Fibroblast of gingiva (primary cell): Measurements from ENCODE around the gene NPVF.

ENCODE experiments used
- DNase-seq: peaks from one replicate; pipeline ENCODE4 v3.0.0-alpha.2; 2011; ENCODE audit warnings: low read depth

NPVF gene, protein sequence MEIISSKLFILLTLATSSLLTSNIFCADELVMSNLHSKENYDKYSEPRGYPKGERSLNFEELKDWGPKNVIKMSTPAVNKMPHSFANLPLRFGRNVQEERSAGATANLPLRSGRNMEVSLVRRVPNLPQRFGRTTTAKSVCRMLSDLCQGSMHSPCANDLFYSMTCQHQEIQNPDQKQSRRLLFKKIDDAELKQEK

DNA sequence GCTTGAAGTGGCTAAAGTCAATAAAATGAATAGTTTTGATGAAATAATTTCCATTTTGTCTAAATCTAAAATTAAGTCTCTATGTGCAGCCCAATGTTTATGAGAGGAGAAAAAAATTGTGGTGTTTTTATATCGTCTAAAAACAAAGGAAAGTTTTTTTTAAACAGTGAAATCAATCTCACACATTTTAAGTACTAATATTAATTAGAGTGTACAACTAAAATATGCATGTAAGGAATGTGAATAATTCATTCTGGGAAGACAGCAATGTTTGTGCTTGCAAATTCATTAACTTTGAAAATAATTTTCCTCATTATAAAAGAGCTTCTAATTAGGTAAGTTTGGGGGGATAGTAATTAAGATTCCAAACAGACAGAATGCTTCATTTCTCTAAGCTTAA lies at the start of gene NPVF:
Gene NPVF (minus strand): TSS at position 101 of the 400 bp plus-strand sequence. CDS start 47 bp downstream, at position 54.
- no peak for DNase-seq

- DNase-seq, result no peak
Measured at GRCh38 chr7:25272265-25272664, 44.0 kb upstream of the NPVF start.

GRCh38 chr7:25263337-25263736 lies 35.1 kb upstream of the NPVF start:
- no peak for DNase-seq

GRCh38 chr7:25262586-25262985 lies 34.3 kb upstream of the NPVF start:
- no peak for DNase-seq

- no peak for DNase-seq
Measured at GRCh38 chr7:25261545-25262140, 33.4 kb upstream of the NPVF start.

DNA sequence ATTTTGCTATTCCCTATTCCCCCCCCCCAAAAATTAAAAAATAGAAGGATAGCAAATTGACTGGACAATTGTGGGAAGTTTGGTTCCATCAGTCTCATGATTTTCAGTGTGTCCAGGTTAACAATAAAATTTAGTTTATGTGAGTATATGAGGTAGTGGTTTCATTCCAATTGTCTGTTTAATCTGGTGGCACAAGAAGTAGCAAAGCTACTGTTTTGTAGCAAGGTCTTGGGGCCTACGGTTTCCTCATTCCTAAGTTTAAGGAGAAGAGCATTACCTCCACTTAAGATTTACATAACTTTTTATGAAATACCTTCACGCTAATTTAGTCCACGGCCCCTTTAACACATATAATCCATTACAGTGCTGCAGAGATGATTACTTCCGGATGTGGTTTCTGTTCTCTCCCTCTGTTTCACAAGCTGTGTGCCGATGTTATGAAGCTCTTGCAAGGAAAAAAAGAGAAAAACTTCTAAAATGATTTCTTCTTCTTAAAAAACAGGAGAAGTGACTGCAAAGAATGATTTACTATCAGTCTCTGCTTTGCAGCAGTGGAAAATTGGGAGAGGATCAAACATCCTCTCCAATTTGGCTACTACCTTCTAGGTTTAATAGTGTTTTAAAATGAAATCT lies 32.7 kb upstream of the NPVF start:
- peak; percentile 55 for DNase-seq

GRCh38 chr7:25259487-25260243 lies 31.4 kb upstream of the NPVF start:
- peak; percentile 74 for DNase-seq

- DNase-seq, result no peak
Measured at GRCh38 chr7:25256333-25256819, 28.1 kb upstream of the NPVF start.

- DNase-seq, result no peak
Measured at GRCh38 chr7:25255611-25256332, 27.5 kb upstream of the NPVF start.

- DNase-seq, result no peak
Measured at GRCh38 chr7:25254604-25255003, 26.3 kb upstream of the NPVF start.

DNA sequence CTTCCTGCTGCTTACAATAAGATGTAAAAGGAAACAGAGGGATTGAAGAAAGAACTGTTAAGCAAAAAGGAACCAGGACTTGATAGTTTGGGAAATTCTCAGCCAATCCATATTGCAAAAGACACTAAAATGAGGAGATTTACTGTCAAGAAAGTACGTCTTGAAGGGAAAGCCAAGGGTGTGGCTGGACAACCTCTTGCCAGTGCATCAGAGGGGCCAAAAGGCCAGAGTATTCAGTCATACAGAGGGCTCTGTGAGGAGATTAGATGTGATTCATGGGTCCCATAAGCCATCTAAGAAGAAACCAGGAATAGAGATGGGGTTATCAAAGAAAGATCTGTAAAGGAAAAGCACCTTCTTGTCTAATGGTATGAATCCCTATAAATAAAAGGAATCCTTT lies 25.4 kb upstream of the NPVF start:
- no peak for DNase-seq

DNA sequence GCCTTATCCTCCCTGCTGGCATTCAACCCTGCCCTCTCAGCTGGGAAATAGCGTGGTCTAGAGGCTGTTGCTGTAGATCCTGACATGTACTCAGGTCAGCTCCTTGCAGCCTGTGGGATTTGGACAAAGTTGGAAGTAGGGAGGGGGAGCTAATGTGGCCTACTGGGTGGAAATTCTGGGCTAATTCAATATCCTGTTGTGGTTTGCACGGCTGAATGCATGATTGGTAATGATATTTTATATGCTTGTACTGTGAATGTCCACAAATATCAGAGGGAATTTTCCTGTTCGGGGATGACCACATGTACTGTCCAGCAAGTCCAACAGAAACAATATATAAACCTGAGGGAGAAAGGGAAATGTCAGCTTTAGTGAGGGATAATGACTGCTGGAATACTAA lies 22.1 kb upstream of the NPVF start:
- no peak for DNase-seq

GRCh38 chr7:25249772-25250171 lies 21.5 kb upstream of the NPVF start:
- DNase-seq, result no peak

GRCh38 chr7:25246306-25246705 lies 18.0 kb upstream of the NPVF start:
- DNase-seq, result no peak

DNA sequence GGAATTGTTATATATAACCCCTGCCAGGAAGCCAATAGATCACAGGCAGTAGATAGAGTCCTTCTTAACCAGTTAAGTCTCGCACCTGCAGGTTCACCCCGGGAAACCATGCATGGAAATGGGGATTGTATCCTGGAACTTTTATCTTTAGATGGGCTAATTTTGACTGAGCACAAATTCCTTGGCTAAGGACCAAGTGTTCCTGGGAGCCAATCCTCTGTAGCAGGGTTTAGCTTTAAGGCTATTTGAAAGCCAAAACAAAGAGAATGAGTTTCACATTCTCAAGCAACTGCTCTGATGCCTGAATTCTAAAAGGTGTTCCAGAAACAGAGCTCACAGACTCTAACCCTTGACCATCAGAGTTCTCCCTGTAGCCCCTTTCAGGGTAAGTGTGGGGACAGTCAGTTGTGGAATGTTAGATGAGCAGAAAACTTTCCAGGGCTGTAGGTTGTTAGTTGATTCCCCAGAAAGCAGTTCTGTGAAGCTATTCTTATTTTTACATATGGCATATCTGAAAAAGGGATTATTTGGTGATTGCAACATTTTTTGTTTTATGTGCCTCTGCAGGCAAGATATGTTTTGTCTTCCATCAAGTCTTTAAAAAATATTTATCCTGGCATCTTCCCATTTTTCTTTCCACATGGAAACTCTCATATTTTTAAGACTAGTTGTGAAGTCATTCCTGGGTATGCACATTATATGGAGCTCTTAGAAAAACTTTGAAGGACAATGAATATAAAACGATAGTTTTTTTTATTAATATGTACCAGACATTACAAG lies 16.2 kb upstream of the NPVF start:
- DNase-seq, result no peak

DNA sequence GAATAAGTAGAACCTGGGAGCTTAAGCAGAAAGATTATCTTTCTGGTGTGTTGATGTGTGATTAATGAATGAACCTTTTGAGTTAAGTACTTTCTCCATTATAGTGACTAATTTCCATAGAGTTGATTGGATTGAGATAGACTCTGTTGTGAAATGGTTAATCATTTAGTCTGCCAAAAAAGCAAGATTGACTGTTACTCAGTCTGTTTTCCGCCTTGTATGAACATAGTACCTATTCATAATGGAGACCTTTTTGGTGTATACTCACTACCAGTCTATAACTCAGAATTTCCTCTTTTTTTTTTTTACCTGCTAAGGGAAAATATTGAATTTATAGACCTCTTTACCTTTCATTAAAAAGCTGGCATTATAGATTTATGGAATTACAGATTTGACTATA lies 14.4 kb upstream of the NPVF start:
- no peak for DNase-seq

DNA sequence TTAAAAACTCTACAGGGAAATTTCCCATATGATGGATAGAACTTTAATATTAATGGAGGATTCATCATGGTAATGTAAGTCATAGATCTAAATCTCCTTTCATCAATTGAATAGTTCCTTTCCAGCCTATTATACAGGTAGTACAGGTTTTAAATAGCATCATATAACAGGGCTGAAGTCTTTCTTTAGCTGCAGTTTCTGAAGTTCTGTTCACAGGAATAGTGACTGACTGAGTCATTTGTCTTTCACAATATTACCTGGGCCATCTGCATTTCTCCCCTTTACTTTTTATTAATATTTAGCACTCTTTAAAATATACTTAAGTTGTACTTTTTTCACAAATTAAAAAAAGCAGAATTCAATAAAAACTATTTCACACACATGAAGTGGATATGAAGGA lies 12.6 kb upstream of the NPVF start:
- no peak for DNase-seq

- peak; percentile 54 for DNase-seq
Measured at GRCh38 chr7:25240340-25240739, 12.1 kb upstream of the NPVF start.

- no peak for DNase-seq
Measured at GRCh38 chr7:25239888-25240287, 11.6 kb upstream of the NPVF start.

DNA sequence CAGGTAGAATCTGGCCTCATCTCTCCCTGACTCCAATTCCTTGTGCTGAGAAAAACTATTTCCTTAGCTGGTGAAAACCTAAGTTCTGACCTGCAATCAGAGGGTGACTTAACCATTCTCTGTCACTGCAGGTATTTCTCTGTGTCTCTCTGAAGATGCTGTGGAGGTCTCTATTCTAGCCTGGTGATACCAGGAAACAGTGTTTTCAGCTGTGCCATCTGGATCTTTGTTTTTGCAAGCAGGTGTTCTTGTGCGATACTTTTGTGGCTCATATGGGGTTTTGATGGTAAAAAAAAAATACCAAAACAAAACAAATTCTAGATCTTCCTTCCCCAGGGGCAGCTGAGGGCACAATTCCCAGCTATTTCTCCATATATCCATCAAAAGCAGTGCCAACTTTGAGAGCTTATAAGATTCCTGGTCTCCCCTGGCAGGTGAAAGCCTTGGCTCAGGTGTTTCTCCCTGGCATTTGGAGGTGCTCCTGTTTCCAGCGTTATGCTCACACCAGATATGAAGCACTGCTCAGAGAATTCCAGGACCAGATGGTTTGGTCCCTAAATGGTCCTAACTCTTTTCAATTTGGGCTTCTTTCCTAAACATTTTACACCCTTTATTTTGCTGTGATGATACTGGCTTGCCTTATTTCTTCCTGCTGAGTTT lies 9.9 kb upstream of the NPVF start:
- no peak for DNase-seq

DNA sequence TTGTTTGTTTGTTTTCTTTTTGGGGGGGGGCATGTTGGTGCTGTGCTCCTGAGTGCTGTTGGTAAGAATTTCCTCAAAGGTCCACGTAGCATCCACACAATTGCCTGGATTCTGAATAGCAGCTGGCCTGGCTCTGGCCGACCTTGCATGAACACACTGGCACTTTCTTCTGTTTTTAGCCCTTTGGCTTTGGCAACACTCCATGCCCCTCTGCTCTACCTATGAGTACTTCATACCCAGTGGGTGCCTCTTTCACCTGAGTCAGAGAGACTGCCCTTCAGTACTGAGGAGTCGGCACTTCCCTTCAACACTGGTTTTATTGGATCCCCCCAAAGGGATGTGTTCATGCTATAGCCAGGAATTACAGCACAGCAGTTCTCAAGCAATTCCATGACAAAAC lies 7.2 kb upstream of the NPVF start:
- no peak for DNase-seq
